Central memory CD4-positive, alpha-beta T cell (primary cell): ENCODE data around the gene ADRA2C.

Source experiments
- DNase-seq: peaks from one replicate; pipeline ENCODE4 v3.0.0; 2022

ADRA2C gene

DNA sequence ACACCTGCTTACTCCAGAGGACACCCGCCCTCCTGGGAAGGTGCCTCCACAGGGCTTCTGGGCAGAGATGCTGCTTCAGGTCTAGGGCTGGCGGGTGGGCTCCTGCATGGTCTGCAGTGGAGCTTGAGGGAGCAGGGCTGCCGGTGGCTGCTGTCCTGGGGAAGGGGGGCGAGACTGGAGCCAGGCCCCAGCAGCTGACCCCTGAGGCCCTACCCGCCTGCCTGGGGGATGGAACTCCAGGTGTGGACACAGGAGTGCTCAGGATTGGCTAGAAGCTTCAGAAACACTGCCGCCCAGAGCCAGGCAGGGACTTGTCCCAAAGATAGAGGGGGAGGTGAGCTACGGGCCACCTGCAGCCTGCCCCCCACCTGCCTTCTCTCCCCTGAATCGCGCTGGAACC lies 33.0 kb upstream of the ADRA2C start:
- DNase-seq, result no peak

DNA sequence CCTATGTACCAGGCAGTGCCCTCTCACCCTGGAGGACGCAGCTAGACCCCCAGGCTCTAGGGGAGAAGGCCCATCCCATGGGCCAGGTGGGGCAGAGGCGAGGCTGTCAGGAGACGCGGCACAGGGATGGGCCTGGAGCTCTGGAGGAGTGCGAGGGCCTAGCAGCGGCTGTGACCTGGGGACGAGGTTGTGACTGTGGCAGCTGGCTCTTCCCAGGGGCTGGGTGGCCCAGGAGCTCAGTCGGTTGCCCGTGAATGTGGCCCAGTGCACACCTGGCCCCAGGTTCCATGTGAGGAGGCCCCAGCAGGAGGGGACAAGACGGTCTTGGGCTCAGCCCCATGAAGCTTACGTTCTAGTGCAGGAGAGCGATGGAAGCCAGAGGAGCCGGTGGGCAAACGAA lies 31.0 kb upstream of the ADRA2C start:
- DNase-seq, result no peak

DNA sequence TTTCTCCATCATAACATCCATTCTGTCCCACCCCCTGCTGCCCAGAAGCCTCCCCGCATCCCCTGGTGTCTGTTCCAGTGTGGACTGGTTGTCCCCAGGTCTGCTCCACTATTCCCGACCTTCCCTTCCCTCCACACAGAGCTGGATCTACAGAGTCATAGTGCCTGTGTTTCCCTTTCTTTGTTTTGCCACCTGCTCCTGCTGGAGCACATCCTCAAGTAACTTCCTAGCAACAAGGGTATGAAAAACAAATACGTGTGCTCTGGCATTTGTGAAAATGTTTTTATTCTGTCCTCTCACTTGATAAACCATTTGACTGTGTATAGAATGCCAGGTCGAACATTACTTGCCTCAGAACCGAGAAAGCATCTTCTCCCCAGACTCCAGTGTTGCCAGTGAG lies 29.9 kb upstream of the ADRA2C start:
- no peak for DNase-seq

DNA sequence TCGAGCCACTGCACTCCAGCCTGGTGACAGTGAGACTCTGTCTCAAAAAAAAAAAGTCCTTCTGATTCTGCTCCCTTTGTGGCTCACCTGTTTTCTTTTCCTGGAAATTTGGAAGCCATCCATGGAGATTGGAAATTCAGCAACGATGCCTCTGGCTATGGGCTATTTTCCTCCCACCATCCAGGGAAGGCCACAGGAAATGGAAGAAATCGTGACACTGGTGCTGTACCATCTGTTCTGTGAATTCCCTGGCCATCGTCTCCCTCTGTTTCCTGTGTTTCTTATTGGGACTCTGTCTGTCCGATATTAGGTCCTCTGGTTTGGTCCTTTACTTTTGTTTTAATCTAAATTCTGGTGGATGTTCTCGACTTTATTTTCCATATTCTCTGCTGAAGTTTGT lies 29.4 kb upstream of the ADRA2C start:
- no peak for DNase-seq

DNA sequence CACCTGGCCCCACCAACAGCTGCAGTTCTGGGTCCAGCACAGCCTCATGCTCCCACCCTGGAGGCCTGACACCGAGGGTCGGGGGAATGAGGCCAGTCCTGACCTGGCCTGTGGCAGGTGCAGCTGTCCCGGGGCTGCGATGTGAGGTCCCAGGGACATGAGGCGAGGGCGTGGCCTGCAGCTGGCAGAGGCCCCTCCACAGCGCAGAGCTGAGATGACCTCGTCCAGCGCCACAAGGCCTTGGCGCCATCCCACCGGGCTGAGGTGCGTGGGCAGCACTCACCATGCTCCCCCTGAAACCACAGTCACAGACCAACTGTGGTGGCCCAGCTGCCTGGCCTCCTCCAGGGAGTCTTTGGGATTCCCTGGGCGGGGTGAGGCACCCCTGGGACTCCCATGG lies 26.6 kb upstream of the ADRA2C start:
- DNase-seq, result no peak

DNA sequence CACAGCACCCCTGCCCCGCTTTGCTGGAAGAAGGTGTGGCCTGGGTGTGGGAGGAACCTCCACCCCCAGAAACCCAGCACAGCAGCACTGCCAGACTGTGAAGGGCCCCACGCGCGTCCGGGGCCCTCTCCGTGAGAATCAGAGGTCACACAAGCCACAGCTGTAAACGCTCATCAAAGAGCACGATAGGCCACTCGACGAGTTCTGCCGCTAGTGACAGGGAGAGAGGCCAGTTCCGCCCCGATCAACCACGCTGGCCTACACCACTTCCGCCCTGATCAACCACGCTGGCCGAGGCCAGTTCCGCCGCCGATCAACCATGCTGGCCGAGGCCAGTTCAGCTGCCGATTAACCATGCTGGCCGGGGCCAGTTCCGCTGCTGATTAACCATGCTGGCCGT lies 25.9 kb upstream of the ADRA2C start:
- no peak for DNase-seq

DNA sequence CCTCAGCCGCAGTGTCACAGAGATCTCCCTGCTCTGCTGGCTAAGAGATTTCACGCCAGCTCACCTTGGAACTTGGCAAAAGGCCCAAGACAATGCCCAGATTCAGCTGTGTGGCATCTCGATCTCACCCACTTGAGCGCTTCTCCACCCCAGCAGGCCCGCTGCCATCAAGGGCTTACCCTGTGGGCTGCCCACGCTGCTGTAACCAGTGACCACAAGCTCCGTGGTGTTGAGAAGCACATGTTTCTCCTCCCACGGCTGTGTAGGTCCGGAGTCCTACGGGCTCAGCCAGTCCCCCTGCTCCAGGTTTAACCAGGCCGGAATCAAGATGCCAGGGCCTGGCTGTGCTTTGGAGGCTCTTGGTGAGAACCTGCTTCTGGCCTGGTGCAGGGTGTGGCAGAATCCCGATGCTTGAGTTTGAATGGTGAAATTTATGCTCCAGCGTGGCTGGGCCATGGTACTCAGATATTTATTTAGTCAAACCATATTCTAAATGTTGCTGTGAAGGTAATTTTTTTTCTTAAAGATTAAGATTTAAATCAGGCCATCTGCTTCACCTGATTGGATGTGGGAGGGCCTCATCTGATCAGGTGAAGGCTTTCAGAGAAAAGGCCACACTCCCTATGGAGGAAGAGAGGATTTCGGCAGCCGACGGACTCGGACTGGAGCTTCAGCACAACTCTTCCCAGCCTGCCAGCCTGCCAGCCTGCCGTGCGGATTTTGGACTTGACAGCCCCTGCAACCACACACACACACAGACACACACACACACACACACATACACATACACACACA lies 24.8 kb upstream of the ADRA2C start:
- no peak for DNase-seq

DNA sequence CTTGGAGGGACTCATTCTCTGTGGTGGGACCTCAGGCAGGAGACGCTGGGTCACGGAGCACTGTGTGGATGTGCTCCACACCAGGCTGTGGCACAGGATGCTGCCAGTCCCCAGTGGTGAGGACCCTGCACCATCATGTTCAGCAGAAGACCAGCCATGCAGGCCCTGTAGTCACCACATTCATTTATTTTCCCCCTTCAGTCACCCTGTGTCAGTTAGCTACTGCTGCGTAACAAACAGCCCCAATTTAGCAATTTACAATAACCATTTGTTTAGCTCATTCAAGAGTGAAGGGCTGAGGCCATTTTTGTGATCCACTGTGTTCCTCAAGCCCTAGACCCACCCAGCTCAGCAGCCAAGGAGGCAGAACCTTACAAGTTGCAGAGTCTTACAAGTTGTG lies 23.6 kb upstream of the ADRA2C start:
- no peak for DNase-seq

DNA sequence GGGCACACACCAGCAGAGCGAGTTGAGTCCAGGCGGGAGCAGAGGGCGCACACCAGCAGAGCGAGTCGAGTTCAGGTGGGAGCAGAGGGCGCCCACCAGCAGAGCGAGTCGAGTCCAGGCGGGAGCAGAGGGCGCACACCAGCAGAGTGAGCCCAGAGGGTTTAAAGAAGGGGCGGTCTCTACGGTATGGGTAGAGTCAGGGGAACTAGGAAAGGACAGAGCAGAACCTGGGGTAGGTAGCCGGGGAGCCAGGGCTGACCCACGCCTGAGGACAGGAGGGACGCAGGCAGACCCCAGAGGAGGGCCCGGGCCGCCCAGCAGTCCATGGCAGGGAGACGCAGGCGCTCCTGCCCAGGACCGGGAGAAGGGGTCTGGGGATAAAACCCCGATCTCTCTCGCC lies 22.0 kb upstream of the ADRA2C start:
- no peak for DNase-seq

DNA sequence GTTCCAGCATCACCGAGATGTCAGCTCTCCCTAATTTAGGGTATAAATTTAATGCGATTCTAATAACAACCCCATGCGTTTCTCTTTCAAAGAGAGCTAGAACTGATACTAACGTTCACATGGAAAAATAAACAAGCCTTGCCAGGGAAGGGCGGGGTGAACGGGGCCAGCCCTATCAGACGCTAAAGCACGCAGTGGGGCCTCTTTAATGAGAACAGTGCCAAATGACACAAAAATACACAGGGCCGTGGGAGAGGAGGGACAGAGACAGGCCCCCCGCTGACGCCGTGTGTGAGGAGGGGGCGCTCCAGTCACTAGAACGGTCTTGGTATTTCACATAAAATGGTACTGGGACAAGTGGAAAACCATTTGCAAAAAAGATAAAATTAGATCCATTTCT lies 21.3 kb upstream of the ADRA2C start:
- DNase-seq, result no peak

DNA sequence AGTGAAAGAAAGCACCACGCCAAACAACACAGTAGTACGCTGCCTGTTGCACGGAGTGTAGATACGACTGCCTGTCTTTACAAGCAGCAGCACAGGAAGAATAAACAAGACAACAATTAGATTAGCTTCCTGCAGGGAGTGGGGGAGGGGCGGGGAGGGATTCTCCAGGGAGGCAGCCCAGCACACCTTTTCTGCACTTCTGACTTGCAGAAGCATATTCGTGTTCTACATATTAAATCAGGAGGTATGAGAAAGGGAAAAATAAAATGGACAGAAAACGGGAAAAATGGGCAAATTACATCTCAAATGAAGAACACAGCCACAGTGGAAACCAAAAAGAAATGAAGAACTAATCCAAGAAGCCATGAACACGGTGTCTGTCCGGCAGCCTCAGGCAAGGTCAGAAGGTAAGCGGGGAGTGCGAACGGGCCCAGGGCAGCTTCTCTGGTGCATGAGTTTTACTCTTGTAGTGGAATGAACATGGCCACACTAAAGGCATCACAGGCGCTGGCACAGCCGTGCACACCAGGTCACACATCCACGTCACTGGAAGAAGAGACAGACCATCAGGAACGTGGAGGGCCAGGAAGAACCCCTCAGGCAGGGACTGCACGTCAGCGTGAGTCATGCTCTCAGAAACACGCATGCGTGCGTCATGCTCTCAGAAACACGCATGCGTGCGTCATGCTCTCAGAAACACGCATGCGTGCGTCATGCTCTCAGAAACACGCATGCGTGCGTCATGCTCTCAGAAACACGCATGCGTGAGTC lies 20.1 kb upstream of the ADRA2C start:
- no peak for DNase-seq

DNA sequence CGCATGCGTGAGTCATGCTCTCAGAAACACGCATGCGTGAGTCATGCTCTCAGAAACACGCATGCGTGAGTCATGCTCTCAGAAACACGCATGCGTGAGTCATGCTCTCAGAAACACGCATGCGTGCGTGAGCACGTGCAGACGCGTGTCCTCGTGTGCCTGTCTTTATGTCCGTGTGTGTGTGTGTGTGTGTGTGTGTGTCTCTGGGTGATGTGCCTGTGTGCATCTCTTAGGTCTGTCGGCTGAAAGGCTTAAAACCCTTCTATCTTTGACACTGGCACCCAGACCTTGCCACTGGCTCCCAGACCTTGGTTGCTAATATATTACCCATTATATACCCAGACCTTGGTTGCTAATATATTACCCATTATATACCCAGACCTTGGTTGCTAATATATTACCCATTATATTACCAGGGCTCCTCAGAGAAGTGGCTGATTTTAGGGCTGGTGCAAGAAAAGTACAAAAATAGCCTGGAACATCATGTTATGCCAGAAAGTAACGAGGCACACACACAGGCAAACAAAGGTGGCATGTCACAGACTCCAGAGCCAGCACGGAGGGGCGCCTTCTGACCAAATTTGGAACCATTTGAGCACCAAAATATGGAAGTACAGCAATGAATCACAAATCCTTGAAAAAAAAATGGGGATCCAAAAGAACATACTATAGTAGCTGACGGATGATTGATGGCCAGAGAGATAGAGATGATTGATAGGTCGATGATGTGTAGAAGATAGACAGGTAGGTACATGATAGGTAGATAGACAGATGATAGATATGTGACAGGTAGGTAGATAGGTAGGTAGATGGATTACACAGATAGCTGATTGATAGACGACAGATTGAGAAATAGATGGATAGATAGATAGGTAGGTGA lies 19.2 kb upstream of the ADRA2C start:
- no peak for DNase-seq

DNA sequence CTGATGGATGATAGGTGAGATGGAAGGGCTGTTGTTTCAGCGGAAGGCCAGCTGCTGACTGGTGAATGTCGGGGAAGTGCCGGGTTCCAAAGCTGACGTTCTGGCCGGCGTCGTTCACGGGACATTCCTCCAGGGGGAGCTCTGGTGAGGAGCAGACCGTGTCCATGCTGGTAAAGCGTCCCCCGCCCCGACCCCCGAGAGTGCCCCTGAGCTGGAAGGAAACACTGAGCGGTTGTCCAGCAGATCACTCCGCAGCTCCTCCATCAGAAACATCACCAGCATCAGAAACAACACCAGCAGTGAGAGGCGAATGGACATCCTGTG lies 18.6 kb upstream of the ADRA2C start:
- DNase-seq, result no peak

DNA sequence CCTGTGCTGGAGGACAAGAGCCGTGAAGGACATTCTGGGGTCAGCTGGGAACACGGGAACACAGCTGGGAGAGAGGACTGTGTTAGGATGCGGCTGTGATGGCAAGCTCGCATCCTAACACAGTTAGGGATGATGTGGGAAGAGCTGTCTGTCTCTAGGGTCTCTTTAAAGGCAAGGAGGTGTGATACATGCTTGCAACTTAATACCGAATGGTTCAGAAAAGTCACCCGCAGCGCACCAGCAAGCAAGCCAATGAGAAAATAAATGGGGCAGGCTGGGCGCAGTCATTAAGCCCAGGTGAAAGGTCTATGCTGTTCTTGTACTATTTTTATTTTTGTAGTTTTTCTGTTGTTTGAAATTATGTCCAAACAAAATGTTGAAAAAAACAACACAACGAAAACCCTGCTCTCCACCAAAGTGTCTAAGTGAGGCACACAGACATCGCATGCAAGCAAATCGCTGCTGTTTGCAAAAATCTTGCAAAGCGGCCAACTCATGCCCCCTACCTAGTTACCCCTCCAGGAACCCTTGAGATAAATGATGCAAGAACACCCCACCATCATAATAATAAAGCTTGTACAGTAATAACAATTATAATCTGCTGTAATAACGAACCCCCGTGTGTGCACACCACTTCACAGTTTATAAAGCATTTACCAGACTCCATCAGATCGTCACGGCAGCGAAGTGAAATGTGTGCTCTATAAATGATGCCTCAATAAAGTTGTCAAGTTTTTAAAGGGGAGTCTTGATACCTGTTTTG lies 17.9 kb upstream of the ADRA2C start:
- no peak for DNase-seq

DNA sequence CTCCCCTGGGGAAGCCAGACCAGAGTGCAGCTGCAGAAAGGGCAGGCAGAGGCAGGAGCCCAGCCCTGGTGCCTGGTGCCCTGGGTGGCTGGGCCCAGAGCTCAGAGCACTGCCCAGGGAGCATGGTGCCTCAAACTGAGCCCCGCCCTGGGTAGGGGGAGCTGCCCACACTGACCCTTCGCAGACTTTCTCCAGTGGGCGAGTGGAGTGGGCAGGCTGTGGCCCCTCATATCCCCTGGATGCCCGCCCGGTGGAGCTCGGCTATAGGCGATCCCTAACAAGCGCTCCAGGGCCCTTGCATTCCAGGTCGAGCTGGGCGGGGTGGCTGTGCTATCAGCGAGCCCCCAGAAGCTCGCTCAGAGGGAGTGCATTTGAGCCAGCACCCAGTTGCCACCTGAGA lies 17.1 kb upstream of the ADRA2C start:
- DNase-seq, result no peak

DNA sequence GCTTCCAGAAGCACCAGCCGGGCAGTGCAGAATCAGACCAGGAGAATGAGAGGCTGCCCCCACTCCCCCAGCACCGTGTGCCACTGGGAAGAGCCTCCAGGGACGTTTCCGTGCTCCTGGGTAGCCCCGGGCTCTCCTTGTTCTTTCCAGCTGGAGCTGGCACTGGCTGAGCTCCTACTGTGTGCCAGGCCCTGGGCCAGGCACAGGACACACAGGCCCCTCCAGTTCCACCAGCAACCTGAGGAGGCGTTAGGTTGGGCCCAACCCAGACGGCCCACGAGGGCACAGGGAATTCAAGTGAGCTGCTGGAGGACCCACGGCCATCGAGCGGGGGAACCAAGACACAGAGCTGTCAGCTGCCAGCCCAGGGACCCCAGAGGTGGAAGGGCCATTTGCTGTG lies 15.9 kb upstream of the ADRA2C start:
- no peak for DNase-seq

DNA sequence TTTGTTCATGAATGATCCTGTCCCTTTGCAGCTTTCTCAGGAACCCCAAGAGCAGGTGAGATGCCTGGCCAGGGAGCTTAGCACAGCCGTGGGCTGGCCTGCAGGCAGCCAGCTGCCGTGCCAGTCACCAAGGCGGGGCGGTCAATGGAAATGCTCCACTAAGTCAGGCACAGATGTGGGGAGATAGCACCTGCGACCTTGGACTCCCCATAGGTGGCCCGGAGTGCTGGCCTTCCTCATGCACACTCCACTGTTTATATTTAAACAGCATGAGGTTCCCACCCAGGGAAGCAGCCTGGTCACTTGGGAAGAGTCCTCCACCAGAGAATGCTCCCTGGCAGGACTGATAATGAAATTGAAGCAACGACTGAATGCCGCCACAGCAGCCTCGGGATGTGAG lies 14.2 kb upstream of the ADRA2C start:
- no peak for DNase-seq

DNA sequence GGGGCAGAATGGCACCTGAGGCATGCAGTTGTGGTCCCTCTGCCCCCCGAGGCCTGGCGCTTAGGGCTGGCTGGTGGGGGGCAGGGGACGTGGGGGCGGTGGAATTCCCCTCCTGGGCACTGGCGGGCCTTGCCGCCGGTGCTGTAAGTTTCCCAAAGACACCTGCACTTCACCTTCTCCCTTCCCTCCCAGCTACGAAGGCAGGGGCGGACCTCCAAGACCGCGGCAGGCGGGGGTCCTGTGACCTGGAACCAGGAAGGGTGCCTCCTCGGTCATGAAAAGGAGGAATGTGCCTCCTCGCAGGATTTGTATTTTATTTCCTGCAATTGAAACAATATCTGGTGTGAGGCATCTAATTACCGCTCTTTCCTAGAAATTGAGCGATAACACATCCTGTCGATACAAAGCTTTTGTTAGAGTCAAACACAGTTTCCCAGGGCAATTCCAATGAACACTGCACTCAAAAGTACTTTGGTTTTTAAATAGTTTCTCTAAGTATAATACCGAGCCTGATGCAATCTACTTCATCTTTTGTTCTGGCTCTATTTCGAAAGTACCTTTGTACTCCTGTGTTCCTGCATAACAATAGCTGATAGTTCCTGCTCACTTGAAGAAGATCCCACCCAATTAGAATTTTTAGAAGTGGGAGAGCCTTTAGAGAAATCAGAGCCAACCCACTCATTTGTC lies 12.3 kb upstream of the ADRA2C start:
- no peak for DNase-seq

DNA sequence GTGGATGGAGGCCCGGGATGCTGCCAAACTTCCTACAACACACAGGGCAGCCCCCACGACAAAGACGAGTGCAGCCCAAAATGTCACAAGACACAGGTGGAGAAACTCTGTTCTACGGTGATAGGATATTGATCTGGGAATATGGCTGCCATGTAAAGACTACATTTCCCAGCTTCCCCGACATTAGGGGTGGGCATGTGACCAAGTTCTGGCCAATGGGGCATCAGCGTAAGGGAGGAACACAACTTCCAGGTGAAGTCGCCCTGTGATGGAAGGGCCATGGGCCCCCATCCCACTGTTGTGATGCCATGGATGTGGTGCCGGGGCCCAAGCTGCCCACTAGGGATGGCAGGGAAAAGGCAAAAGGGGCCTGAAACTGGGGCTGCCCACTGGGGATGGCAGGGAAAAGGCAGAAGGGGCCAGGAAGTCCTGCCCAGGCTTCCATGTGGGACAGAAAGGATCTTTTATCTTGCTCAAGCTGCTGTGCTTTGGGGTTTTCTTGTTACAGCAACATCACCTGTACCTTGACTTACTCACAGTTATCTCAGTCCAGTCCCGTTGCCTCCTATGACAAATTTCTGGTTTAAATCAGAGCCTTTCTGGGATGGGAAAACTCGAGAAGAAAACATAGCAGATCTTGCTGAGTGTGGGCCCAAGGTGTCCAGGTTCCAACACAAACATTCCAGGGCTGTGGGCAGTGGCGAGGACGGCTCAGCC lies 9.7 kb upstream of the ADRA2C start:
- DNase-seq, result no peak

DNA sequence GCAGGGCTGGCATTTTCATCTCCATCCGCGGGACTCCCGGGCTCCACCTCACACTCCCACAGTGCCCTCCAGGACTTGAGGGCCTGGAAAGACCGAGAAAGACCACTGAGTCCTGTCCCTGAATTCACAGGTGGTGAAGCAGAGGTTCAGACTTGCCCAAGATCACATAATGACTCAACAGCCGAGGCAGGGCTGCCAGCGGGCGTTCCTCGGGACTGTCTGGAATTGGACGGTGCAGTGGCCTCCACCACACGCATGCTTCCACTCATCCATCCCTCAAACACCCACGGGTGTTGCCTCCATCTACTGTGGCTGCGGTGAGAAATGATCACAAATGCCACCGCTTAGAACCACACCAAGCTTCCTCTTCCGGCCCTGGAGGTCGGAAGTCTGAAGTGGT lies 6.9 kb upstream of the ADRA2C start:
- no peak for DNase-seq

DNA sequence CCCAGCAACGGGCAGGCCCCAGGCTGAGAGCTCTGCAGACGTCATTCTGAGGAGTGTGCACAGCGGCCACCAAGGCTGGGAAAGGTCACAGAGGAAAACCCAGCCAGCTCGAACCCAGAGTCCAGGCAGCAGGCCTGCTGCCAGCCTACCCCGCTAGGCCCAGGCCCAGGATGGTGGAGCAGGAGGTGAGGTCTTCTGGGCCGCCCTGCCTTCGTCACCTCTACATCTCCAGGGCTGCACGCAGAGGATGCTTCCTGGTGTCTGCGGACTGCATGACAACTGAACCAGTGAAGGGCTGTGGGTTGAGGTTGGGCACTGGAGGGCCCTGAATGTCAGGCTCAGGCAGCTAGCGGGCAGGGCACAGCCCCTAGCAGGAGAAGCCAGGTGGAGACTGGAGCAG lies 5.8 kb upstream of the ADRA2C start:
- no peak for DNase-seq

DNA sequence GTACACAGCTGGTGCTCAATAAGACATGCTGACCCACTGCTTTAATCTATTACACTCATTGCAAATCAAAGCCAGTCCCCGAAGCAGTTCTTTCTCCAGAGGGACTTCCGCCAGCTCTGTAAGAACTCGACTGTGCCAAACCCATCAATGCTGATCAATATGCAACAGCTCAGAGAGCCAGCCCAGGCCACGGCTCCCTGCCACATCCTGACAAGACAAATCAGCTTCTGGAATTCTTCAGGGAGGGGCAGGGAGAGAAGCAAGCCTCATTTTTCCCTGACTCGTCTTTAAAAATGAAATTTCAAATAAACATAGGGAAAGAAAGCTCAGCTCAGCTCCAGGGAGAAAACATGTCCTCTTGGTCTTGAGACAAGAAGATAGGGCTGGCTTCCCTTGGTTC lies 5.3 kb upstream of the ADRA2C start:
- no peak for DNase-seq
